ENCODE results near the gene TMEM53. TPM values are rescaled to one million over a fixed set of nuclear protein-coding genes. Genes with fewer than 3 reads are reported as not detected.

Gene TMEM53
- total RNA-seq, 1 experiment from 2014 or later, result 6.2 TPM

DNA sequence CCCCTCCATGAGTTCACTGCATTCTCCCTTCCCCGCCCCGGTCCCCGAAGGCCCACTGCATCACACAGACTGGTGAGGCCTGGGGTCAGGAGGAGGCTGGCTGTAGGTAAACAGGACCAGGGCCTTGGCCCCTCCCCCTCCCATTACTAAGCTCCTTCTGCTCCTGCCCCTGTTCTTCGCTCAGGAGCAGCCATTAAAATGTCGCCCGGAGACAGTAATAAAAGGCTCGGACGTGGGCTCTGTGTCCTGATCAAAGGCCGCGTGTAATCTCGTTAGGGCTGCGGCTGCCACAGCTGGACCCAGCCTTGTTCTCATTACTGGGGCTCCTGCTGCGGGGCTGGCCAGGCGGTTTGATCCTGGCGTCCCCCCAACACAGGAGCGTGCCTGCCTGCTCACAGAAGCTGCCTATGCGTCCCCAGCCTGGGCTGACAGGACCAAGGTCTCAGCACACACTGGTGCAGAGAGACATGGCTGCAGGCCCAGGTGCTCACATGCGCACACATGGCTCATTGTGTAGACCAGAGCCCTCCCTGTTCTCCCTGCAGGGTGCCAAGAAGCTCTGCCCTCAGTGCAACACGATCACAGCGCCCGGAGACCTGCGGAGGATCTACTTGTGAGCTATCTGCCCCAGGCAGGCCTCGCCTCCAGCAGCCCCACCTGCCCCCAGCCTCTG is 24.0 kb downstream of the TMEM53 start:
- Histone ChIP-seq H3K27ac (ENCODE audit: insufficient read length, low read depth, low read length) (no peak overlapping the region), H3K4me1 (ENCODE audit: insufficient read depth, low read length) (no peaks in the 10 kb centered on the region), H3K79me2 (ENCODE audit: insufficient read depth, low read length) (no peaks in the 10 kb centered on the region), H2BK5ac (ENCODE audit: insufficient read length, low read length) (no peak overlapping the region), H3K9ac (ENCODE audit: extremely low read depth, insufficient read length, low read length) (no peak overlapping the region), H4K20me1 (ENCODE audit: control insufficient read depth, insufficient read depth, insufficient read length) (no peaks in the 10 kb centered on the region), H2BK120ac (ENCODE audit: low read depth, low read length, poor library complexity, severe bottlenecking) (no peak overlapping the region), H2AK5ac (ENCODE audit: insufficient read length, low read length) (no peak overlapping the region), H3K23ac (ENCODE audit: insufficient read length, low read depth, low read length) (no peak overlapping the region), H3K23me2 (ENCODE audit: insufficient read length, low read depth, low read length, poor library complexity, severe bottlenecking) (no peaks in the 10 kb centered on the region), H2BK20ac (ENCODE audit: low read depth, low read length, poor library complexity, severe bottlenecking) (no peak overlapping the region), H3K27me3 (ENCODE audit: insufficient read depth, low read length) (no peaks in the 10 kb centered on the region), H2BK15ac (ENCODE audit: low read depth, low read length) (no peak overlapping the region), H3K18ac (ENCODE audit: insufficient read length, low read depth, low read length) (no peak overlapping the region), H3K14ac (ENCODE audit: insufficient read depth, low read length) (no peak overlapping the region; the same call in 1 of the 2 replicates), H3T11ph (ENCODE audit: low read length) (no peak overlapping the region), H3K79me1 (ENCODE audit: insufficient read depth, low read depth, low read length, poor library complexity, severe bottlenecking) (no peaks in the 10 kb centered on the region), H3K4ac (ENCODE audit: low read depth, low read length) (no peak overlapping the region), H2AFZ (ENCODE audit: low read length) (no peak overlapping the region), H4K5ac (ENCODE audit: insufficient read length, low read depth, low read length) (no peak overlapping the region), H3K9me3 (ENCODE audit: control insufficient read depth, low read depth, low read length) (no peaks in the 10 kb centered on the region), H3K4me2 (ENCODE audit: insufficient read depth, insufficient read length, low read length) (no peak overlapping the region), H4K91ac (ENCODE audit: insufficient read length, low read depth, low read length) (no peak overlapping the region), H2BK12ac (ENCODE audit: insufficient read length, low read depth, low read length) (no peak overlapping the region), H3K56ac (ENCODE audit: insufficient read length, low read depth, low read length) (no peak overlapping the region), H4K8ac (replicated peaks; ENCODE audit: insufficient read length, low read depth, low read length) (no peak overlapping the region)
- peaks cover 13 to 56% (median 54%) of the 10 kb centered on the region in 3 experiments; a peak in 6 of 7 replicates for H3K36me3 Mint-ChIP-seq (ENCODE audit: insufficient read depth in 1 of 3, low read depth in 3 of 3)
- DNase-seq, result peak; percentile 49
- no peaks in the 10 kb centered on the region for H3K27me3 Mint-ChIP-seq (ENCODE audit: low read depth)
- H3K4me1 Mint-ChIP-seq, result peaks cover 14 to 35% of the 10 kb centered on the region in 2 experiments
- WGBS (ENCODE audit: extremely low coverage, insufficient read length, low lambda C conversion rate), result no CpG with 5 or more reads among the region's 23 CpGs
- no peaks in the 10 kb centered on the region for H3K9me3 Mint-ChIP-seq
- no peak overlapping the region for H3K4me3 Mint-ChIP-seq
- H3K27ac Mint-ChIP-seq, result peak overlapping the region; percentile 53 to 85 (median 53); a peak in 5 of 7 replicates
- TF ChIP-seq, protein P1, sequence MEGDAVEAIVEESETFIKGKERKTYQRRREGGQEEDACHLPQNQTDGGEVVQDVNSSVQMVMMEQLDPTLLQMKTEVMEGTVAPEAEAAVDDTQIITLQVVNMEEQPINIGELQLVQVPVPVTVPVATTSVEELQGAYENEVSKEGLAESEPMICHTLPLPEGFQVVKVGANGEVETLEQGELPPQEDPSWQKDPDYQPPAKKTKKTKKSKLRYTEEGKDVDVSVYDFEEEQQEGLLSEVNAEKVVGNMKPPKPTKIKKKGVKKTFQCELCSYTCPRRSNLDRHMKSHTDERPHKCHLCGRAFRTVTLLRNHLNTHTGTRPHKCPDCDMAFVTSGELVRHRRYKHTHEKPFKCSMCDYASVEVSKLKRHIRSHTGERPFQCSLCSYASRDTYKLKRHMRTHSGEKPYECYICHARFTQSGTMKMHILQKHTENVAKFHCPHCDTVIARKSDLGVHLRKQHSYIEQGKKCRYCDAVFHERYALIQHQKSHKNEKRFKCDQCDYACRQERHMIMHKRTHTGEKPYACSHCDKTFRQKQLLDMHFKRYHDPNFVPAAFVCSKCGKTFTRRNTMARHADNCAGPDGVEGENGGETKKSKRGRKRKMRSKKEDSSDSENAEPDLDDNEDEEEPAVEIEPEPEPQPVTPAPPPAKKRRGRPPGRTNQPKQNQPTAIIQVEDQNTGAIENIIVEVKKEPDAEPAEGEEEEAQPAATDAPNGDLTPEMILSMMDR (conservative IDR thresholded peaks at IDR 0.05), result no peak
